K562 (cell line): ENCODE measurements around the gene ST7. TPM values are rescaled to one million over a fixed set of nuclear protein-coding genes. Genes with fewer than 3 reads are reported as not detected.

ENCODE experiments used
- ATAC-seq: fragments of 200-7000 bp; cut with Tn5 transposase; 3 replicates; pipeline ENCODE4 v1.9.1; 2020; ENCODE audit warnings: moderate library complexity
- BruUV-seq: library from RNA; stranded (reverse); fragments of 400-500 nt; replicated peaks from 2 replicates; lab custom pipeline; 2021; lab: Mats Ljungman, UMichigan
- CTCF ChIA-PET: fragments of 300-600 bp; formaldehyde crosslinking; extraction: SDS; loops from one replicate; lab custom pipeline; 2021; ENCODE audit warnings: low intra/inter-chr PET ratio; lab: Yijun Ruan, JAX
- POLR2A ChIA-PET: fragments of 300-600, 350-650 bp; sonication (Branson Sonifier 250); formaldehyde crosslinking; extraction: SDS; loops from one replicate; lab custom pipeline; 2021; ENCODE audit warnings: antibody characterized with exemption, inconsistent platforms; lab: Yijun Ruan, JAX
- DNase-seq, 4 experiments: peaks; one replicate each; pipeline versions ENCODE4 v3.0.0 to v3.0.0-alpha.2; 2011 to 2018; ENCODE audit warnings: low spot score in 3 of 4, mixed read lengths in 3 of 4; ENCODE audit errors: extremely low read depth in 1 of 4
- FAIRE-seq: peaks from 2 replicates; lab custom pipeline; 2011; peaks lifted over from hg19 to GRCh38; lab: Jason Lieb, UNC
- H2AFZ ChIP-seq: 2 replicates; pipeline ENCODE4 v1.6.0; 2011; ENCODE audit warnings: low read depth, low read length, control low read depth, inconsistent platforms
- H3K27ac ChIP-seq: fragments of 200-600 bp; 3 replicates; pipeline ENCODE4 v1.8.0; 2011; ENCODE audit warnings: low read depth, mild to moderate bottlenecking, control low read depth, inconsistent platforms, low read length, moderate library complexity, mixed read lengths; ENCODE audit errors: extremely low read depth
- H3K27me3 ChIP-seq, 2 experiments: fragments of 300-600 bp in 1 of 2; 2 replicates in 1 of 2; 3 replicates in 1 of 2; pipeline versions ENCODE4 v1.6.0 to v1.8.0; 2011; ENCODE audit warnings: inconsistent platforms in 2 of 2, low read length in 2 of 2, mild to moderate bottlenecking in 1 of 2, mixed read lengths in 1 of 2, moderate library complexity in 1 of 2; ENCODE audit not compliant: control insufficient read depth in 2 of 2, insufficient read depth in 2 of 2
- H3K36me3 ChIP-seq: fragments of 300-600 bp; 3 replicates; pipeline ENCODE4 v1.8.0; 2011; ENCODE audit warnings: mild to moderate bottlenecking, low read length, inconsistent platforms; ENCODE audit not compliant: control insufficient read depth, insufficient read depth
- H3K4me1 ChIP-seq, 2 experiments: fragments of 200-600 bp in 1 of 2; replicated peaks in 1 of 2; 2 replicates in 1 of 2; 3 replicates in 1 of 2; pipeline versions ENCODE4 v1.5.1 to v1.8.0; 2011; ENCODE audit warnings: inconsistent platforms in 2 of 2, low read length in 2 of 2, mild to moderate bottlenecking in 1 of 2, mixed read lengths in 1 of 2, moderate library complexity in 1 of 2; ENCODE audit not compliant: control insufficient read depth in 2 of 2, insufficient read depth in 2 of 2
- H3K4me2 ChIP-seq: 2 replicates; pipeline ENCODE4 v1.6.1; 2011; ENCODE audit warnings: low read length, control low read depth, inconsistent platforms, mixed read lengths; ENCODE audit not compliant: insufficient read depth
- H3K4me3 ChIP-seq: fragments of 200-600 bp; sonication (generic), shearing (Covaris generic); 2 replicates; pipeline ENCODE4 v1.5.1; 2016; ENCODE audit warnings: control low read depth, inconsistent platforms
- H3K79me2 ChIP-seq: fragments of 200-600 bp; 3 replicates; pipeline ENCODE4 v1.8.0; 2011; ENCODE audit warnings: low read length, inconsistent platforms; ENCODE audit not compliant: control insufficient read depth, insufficient read depth
- H3K9ac ChIP-seq, 2 experiments: 2 replicates each; pipeline versions ENCODE4 v1.6.0 to v1.6.1; 2011; ENCODE audit warnings: low read depth in 2 of 2, low read length in 2 of 2, control low read depth in 1 of 2, inconsistent platforms in 1 of 2, mild to moderate bottlenecking in 1 of 2, mixed read lengths in 1 of 2; ENCODE audit not compliant: insufficient read depth in 1 of 2
- H3K9me1 ChIP-seq: one replicate; pipeline ENCODE4 v1.6.0; 2011; ENCODE audit warnings: inconsistent platforms, mild to moderate bottlenecking, low read length, moderate library complexity; ENCODE audit not compliant: control insufficient read depth, insufficient read depth
- H3K9me3 ChIP-seq: replicated peaks from 2 replicates; pipeline ENCODE4 v1.5.1; 2011; ENCODE audit warnings: low read depth, low read length, inconsistent platforms; ENCODE audit not compliant: control insufficient read depth, insufficient read depth
- H4K20me1 ChIP-seq: replicated peaks from 2 replicates; pipeline ENCODE4 v1.6.1; 2011; ENCODE audit warnings: low read length, inconsistent platforms, mixed read lengths; ENCODE audit not compliant: control insufficient read depth, insufficient read depth
- ARHGAP35 ChIP-seq: fragments of 450-650 bp; IDR thresholded peaks from 2 replicates; pipeline ENCODE4 v1.6.1; 2018; ENCODE audit not compliant: partially characterized antibody
- ARID1B ChIP-seq: fragments of 450-650 bp; IDR thresholded peaks from 2 replicates; pipeline ENCODE4 v1.6.1; 2016; ENCODE audit warnings: antibody characterized with exemption, mild to moderate bottlenecking, inconsistent platforms
- BRF1 ChIP-seq: IDR thresholded peaks from 3 replicates; pipeline ENCODE4 v1.6.1; 2011; ENCODE audit warnings: borderline replicate concordance, mild to moderate bottlenecking; ENCODE audit not compliant: insufficient read length; ENCODE audit errors: extremely low read depth
- C11orf30 ChIP-seq: fragments of 450-650 bp; IDR thresholded peaks from 2 replicates; pipeline ENCODE4 v1.6.1; 2016; ENCODE audit warnings: low read depth, mild to moderate bottlenecking
- CBFA2T3 ChIP-seq: fragments of 450-650 bp; IDR thresholded peaks from 2 replicates; pipeline ENCODE4 v1.6.1; 2017
- CREB5 ChIP-seq: fragments of 250-450 bp; sonication (Bioruptor Pico); IDR thresholded peaks from 2 replicates; pipeline ENCODE4 v1.5.0; 2020; ENCODE audit warnings: mild to moderate bottlenecking
- CREBBP ChIP-seq: IDR thresholded peaks from one replicate; pipeline ENCODE4 v1.6.1; 2012; ENCODE audit warnings: low read depth, mild to moderate bottlenecking, control low read depth, inconsistent platforms, low read length
- FOXA3 ChIP-seq, 2 experiments: fragments of 450-650 bp in 1 of 2; sonication (generic) in 1 of 2; formaldehyde crosslinking; IDR thresholded peaks in 1 of 2; conservative IDR thresholded peaks in 1 of 2; 2 replicates each; pipeline versions ENCODE4 v1.4.0 to v1.8.0; 2020 to 2022; ENCODE audit warnings: mild to moderate bottlenecking in 2 of 2, missing genetic modification reagents in 1 of 2
- FOXM1 ChIP-seq, 2 experiments: fragments of 450-650 bp in 1 of 2; sonication (generic) in 1 of 2; formaldehyde crosslinking in 1 of 2; IDR thresholded peaks; 2 replicates each; pipeline versions ENCODE4 v1.6.1 to v1.9.0; 2017 to 2022; ENCODE audit warnings: low read depth in 2 of 2, mild to moderate bottlenecking in 2 of 2, missing genetic modification reagents in 1 of 2, moderate library complexity in 1 of 2
- HDAC1 ChIP-seq, 2 experiments: fragments of 450-650 bp; IDR thresholded peaks; 2 replicates each; pipeline ENCODE4 v1.6.1; 2016 to 2017; ENCODE audit warnings: inconsistent platforms in 1 of 2, mild to moderate bottlenecking in 1 of 2, moderate library complexity in 1 of 2
- HMBOX1 ChIP-seq: sonication (generic); IDR thresholded peaks from 2 replicates; pipeline ENCODE4 v1.6.1; 2016
- KDM1A ChIP-seq, 2 experiments: fragments of 450-650 bp; IDR thresholded peaks; 2 replicates each; pipeline ENCODE4 v1.6.1; 2016; ENCODE audit warnings: mild to moderate bottlenecking in 2 of 2
- LEF1 ChIP-seq: fragments of 450-650 bp; IDR thresholded peaks from 2 replicates; pipeline ENCODE4 v1.6.1; 2016; ENCODE audit warnings: mild to moderate bottlenecking
- MEF2A ChIP-seq: IDR thresholded peaks from 2 replicates; pipeline ENCODE4 v1.6.1; 2011; ENCODE audit warnings: low read depth, mild to moderate bottlenecking, low read length, moderate library complexity; ENCODE audit not compliant: control insufficient read depth
- NFIC ChIP-seq: fragments of 450-650 bp; IDR thresholded peaks from 2 replicates; pipeline ENCODE4 v1.6.1; 2017; ENCODE audit warnings: mild to moderate bottlenecking, inconsistent platforms
- SMARCA4 ChIP-seq: fragments of 450-650 bp; IDR thresholded peaks from 2 replicates; pipeline ENCODE4 v1.6.1; 2016
- ZEB2 ChIP-seq: fragments of 450-650 bp; IDR thresholded peaks from 2 replicates; pipeline ENCODE4 v1.6.1; 2016
- ZNF395 ChIP-seq: fragments of 200-800 bp; sonication (Bioruptor generic); IDR thresholded peaks from 2 replicates; pipeline ENCODE4 v1.6.1; 2017; ENCODE audit warnings: missing genetic modification characterization, missing compliant biosample characterization
- WGBS: fragments of 100-300 bp; shearing (Covaris generic); methylation state at CpG from one replicate; pipeline ENCODE4 v1.1.6; 2016; ENCODE audit warnings: low coverage, mixed read lengths; ENCODE audit not compliant: insufficient coverage; ENCODE audit errors: missing lambda C conversion rate; 5-methylcytosine and 5-hydroxymethylcytosine counted together
- in situ Hi-C: fragments of 300-500 bp; cut with MboI; formaldehyde crosslinking; loops from 4 replicates; pipeline ENCODE4 v1.15.0; 2018; ENCODE audit warnings: inconsistent platforms, mixed read lengths
- intact Hi-C: fragments of 100-400 bp; cut with micrococcal nuclease; formaldehyde crosslinking; loops from 2 replicates; pipeline ENCODE4 v1.14.2; 2022
- polyA plus RNA-seq, 8 experiments: library from polyadenylated mRNA; depleted of rRNA in 4 of 8; stranded (reverse) in 5 of 8; unstranded in 3 of 8; fragments of >200 nt; fragmentation: Nextera tagmentation in 2 of 8; fragmentation: Illumina TruSeq in 1 of 8; extraction: Ambion mirVana in 2 of 8; extraction: Trizol in 1 of 8; gene quantifications; 2 replicates each; pipeline versions ENCODE4 v1.2.1 to v1.2.3, GENCODE V29; 2011 to 2014; ENCODE audit warnings: inconsistent platforms in 1 of 8, missing spikeins in 1 of 8
- total RNA-seq, 7 experiments: library from RNA; depleted of rRNA in 6 of 7; stranded (reverse); fragments of >200 nt in 6 of 7; fragmentation: Illumina TruSeq in 2 of 7; extraction: Trizol in 2 of 7; gene quantifications; 2 replicates each; pipeline versions ENCODE4 v1.2.1 to v1.2.3, GENCODE V29; 2011 to 2021; ENCODE audit warnings: low replicate concordance in 1 of 7

The ST7 gene
- total and polyA plus RNA-seq, 9 of the 15 experiments (the other 6 are each of a cell fraction or from before 2014, with no cell fraction given), result 23.9 to 56.3 (median 36.9) TPM

GRCh38 chr7:117011419-117012260, 58.3 kb downstream of the ST7 start:
- Histone ChIP-seq H3K79me2 (peaks cover 64% of the 10 kb centered on the region), H3K9ac (no peak overlapping the region; a peak in 1 of 4 replicates), H3K4me2 (no peak overlapping the region), H3K9me1 (no peaks in the 10 kb centered on the region), H3K27me3 (no peaks in the 10 kb centered on the region), H3K36me3 (no peaks in the 10 kb centered on the region), H3K9me3 (no peaks in the 10 kb centered on the region), H4K20me1 (no peaks in the 10 kb centered on the region), H3K27ac (peak overlapping the region; percentile 1; the same call in 1 of the 3 replicates), H3K4me1 (peaks cover 7 to 54% of the 10 kb centered on the region in 2 experiments), H2AFZ (0 out of 2 replicates have a peak overlapping the region, but pooled peaks have one; percentile 23), H3K4me3 (no peak overlapping the region)
- WGBS, result 16% methylated on average over 6 of the region's 6 CpGs
- in situ Hi-C loops, result no loop called here
- BruUV-seq, result no TSS peak
- ATAC-seq, result no peak
- DNase-seq, result peak in 2 of 4 experiments; percentile 34 to 52
- POLR2A ChIA-PET, result interaction anchor here (0.6 to 4.7 kb wide), 3 partner anchors 11 to 125 kb away, joined by 3 to 17 read pairs (median 5); no protein-coding TSS in a partner anchor
- intact Hi-C loops, result loop anchor here (1.0 to 10.0 kb wide), 3 partner anchors 23 to 797 kb away; partner anchors contain the start of gene TES
- no peak for FAIRE-seq
- CTCF ChIA-PET, result interaction anchor here (0.6 to 2.5 kb wide), 2 partner anchors 22 to 108 kb away, joined by 3 to 10 read pairs; no protein-coding TSS in a partner anchor
- TF ChIP-seq SMARCA4 (0 out of 2 replicates have a peak, but pooled peaks have one; percentile 14), BRF1 (no peak), KDM1A (IDR thresholded peaks at IDR 0.05) (peak in 1 of 2 experiments; percentile 30; a peak in 1 of 4 replicates), HDAC1 (IDR thresholded peaks at IDR 0.05) (peak in 1 of 2 experiments; percentile 63; a peak in 1 of 4 replicates), ZNF395 (CRISPR knock-in tag) (no peak), CREBBP (no peak), C11orf30 (peak; percentile 30; the same call in 1 of the 2 replicates), NFIC (peak; percentile 77), HMBOX1 (peak; percentile 39; the same call in 1 of the 2 replicates), ARID1B (peak; percentile 38; the same call in 1 of the 2 replicates), ARHGAP35 (peak; percentile 36), ZEB2 (0 out of 2 replicates have a peak, but pooled peaks have one; percentile 21), FOXA3 (CRISPR knock-in tag; conservative IDR thresholded peaks at IDR 0.05 in 1 of 2, IDR thresholded peaks at IDR 0.05 in 1 of 2) (no peak), CREB5 (CRISPR knock-in tag) (no peak), FOXM1 (IDR thresholded peaks at IDR 0.05; ENCODE audit: low read depth) (no peak), FOXM1 (CRISPR knock-in tag; IDR thresholded peaks at IDR 0.05; ENCODE audit: low read depth) (no peak), CBFA2T3 (peak; percentile 57), MEF2A (no peak), LEF1 (0 out of 2 replicates have a peak, but pooled peaks have one; percentile 19)
